Tibial nerve (tissue), 4 donors: ENCODE measurements around the gene METTL23.

Experiments
- CTCF ChIP-seq, 5 experiments: fragments of 200-600 bp in 3 of 5; fragments of 450-650 bp in 2 of 5; sonication (generic) in 3 of 5; IDR thresholded peaks; one replicate each; pipeline ENCODE4 v1.5.1; 2016 to 2019; ENCODE audit warnings: antibody characterized with exemption in 5 of 5, mild to moderate bottlenecking in 3 of 5, moderate library complexity in 2 of 5
- EP300 ChIP-seq, 2 donors: sonication (generic); formaldehyde crosslinking; IDR thresholded peaks; one replicate each; pipeline ENCODE4 v1.6.1; 2017; ENCODE audit warnings: antibody characterized with exemption in 2 of 2, mild to moderate bottlenecking in 1 of 2
- POLR2A ChIP-seq, 2 donors: fragments of 450-650 bp; IDR thresholded peaks; one replicate each; pipeline ENCODE4 v1.6.1; 2017; ENCODE audit warnings: antibody characterized with exemption in 2 of 2, mild to moderate bottlenecking in 2 of 2, moderate library complexity in 2 of 2

- TF ChIP-seq CTCF (IDR thresholded peaks at IDR 0.05) (no peak), POLR2A (IDR thresholded peaks at IDR 0.05) (no peak), EP300 (IDR thresholded peaks at IDR 0.05) (no peak)
Observed at GRCh38 chr17:76702941-76703637, 23.6 kb upstream of the METTL23 start.
